SKM-1 treated with dmso at 0.1 percent for 144 hours (cell line): ENCODE measurements around the gene NPTX1.

ENCODE experiments used
- DNase-seq: peaks from one replicate; lab custom pipeline; 2025; ENCODE audit not compliant: unreplicated experiment; lab: John Stamatoyannopoulos, UW

Gene NPTX1

GRCh38 chr17:80481284-80482057 is 5.1 kb upstream of the NPTX1 start:
- no peak for DNase-seq

- DNase-seq = no peak
These were observed 3.8 kb upstream of the NPTX1 start for GRCh38 chr17:80480248-80480647.

GRCh38 chr17:80479246-80479566 is 2.8 kb upstream of the NPTX1 start:
- DNase-seq = no peak

- DNase-seq = no peak
These were observed 2.3 kb upstream of the NPTX1 start for GRCh38 chr17:80478487-80479245.

GRCh38 chr17:80477647-80478478 is 1.5 kb upstream of the NPTX1 start:
- DNase-seq = no peak

- no peak for DNase-seq
These were observed 655 bp upstream of the NPTX1 start for GRCh38 chr17:80476877-80477646.

GRCh38 chr17:80474961-80475909 is 1.2 kb downstream of the NPTX1 start:
- DNase-seq = no peak

GRCh38 chr17:80474231-80474960 is 2.0 kb downstream of the NPTX1 start:
- DNase-seq = no peak

- DNase-seq = no peak
These were observed 2.7 kb downstream of the NPTX1 start for GRCh38 chr17:80473701-80474100.

GRCh38 chr17:80472996-80473395 is 3.4 kb downstream of the NPTX1 start:
- no peak for DNase-seq

GRCh38 chr17:80471922-80472321 is 4.5 kb downstream of the NPTX1 start:
- no peak for DNase-seq

- no peak for DNase-seq
These were observed 5.8 kb downstream of the NPTX1 start for GRCh38 chr17:80470603-80471002.

GRCh38 chr17:80469667-80470066 is 6.7 kb downstream of the NPTX1 start:
- no peak for DNase-seq

GRCh38 chr17:80468781-80469493 is 7.5 kb downstream of the NPTX1 start:
- DNase-seq = no peak

- no peak for DNase-seq
These were observed 8.2 kb downstream of the NPTX1 start for GRCh38 chr17:80468242-80468641.

GRCh38 chr17:80466188-80466705 is 10.2 kb downstream of the NPTX1 start:
- no peak for DNase-seq

- no peak for DNase-seq
These were observed 11.0 kb downstream of the NPTX1 start for GRCh38 chr17:80465327-80465974.

GRCh38 chr17:80464486-80464885 is 11.9 kb downstream of the NPTX1 start:
- no peak for DNase-seq
